HepG2 (cell line): Measurements from ENCODE around the gene RBCK1. TPM values are rescaled to one million over a fixed set of nuclear protein-coding genes. Genes with fewer than 3 reads are reported as not detected.

Experiments
- ARHGAP35 ChIP-seq: sonication (generic); formaldehyde crosslinking; IDR thresholded peaks from 2 replicates; pipeline ENCODE4 v1.9.0; 2022; ENCODE audit warnings: mild to moderate bottlenecking, inconsistent platforms, moderate library complexity, missing genetic modification reagents, borderline replicate concordance
- GZF1 ChIP-seq: sonication (generic); formaldehyde crosslinking; IDR thresholded peaks from 2 replicates; pipeline ENCODE4 v1.5.1; 2020; ENCODE audit warnings: mild to moderate bottlenecking, missing genetic modification reagents
- JUNB ChIP-seq: sonication (generic); formaldehyde crosslinking; IDR thresholded peaks from 2 replicates; pipeline ENCODE4 v1.8.0; 2022; ENCODE audit warnings: missing genetic modification reagents, mild to moderate bottlenecking, borderline replicate concordance
- KDM1A ChIP-seq: IDR thresholded peaks from 2 replicates; pipeline ENCODE4 v1.6.1; 2016; ENCODE audit warnings: missing compliant biosample characterization
- POGZ ChIP-seq: sonication (generic); formaldehyde crosslinking; IDR thresholded peaks from 2 replicates; pipeline ENCODE4 v1.4.0; 2020; ENCODE audit warnings: mild to moderate bottlenecking, missing genetic modification reagents
- PTBP1 ChIP-seq: fragments of 200-400 bp; formaldehyde crosslinking; IDR thresholded peaks from 2 replicates; pipeline ENCODE4 v1.6.1; 2018; ENCODE audit warnings: low read length, low read depth; ENCODE audit not compliant: poor library complexity, severe bottlenecking
- RBAK ChIP-seq: sonication (generic); formaldehyde crosslinking; IDR thresholded peaks from 2 replicates; pipeline ENCODE4 v1.5.1; 2020; ENCODE audit warnings: mild to moderate bottlenecking, missing genetic modification reagents
- RNF2 ChIP-seq: fragments of 450-650 bp; conservative IDR thresholded peaks from 2 replicates; pipeline ENCODE4 v1.6.1; 2016; ENCODE audit warnings: low read depth
- STAT5B ChIP-seq: sonication (generic); formaldehyde crosslinking; IDR thresholded peaks from 2 replicates; pipeline ENCODE4 v1.4.0; 2020; ENCODE audit warnings: missing genetic modification reagents
- THAP11 ChIP-seq: IDR thresholded peaks from 2 replicates; pipeline ENCODE4 v1.6.1; 2016; ENCODE audit warnings: missing biosample characterization, missing genetic modification reagents
- ZNF589 ChIP-seq: sonication (generic); formaldehyde crosslinking; conservative IDR thresholded peaks from 2 replicates; pipeline ENCODE4 v1.8.0; 2022; ENCODE audit warnings: mild to moderate bottlenecking, moderate library complexity, missing genetic modification reagents
- ZNF772 ChIP-seq: sonication (generic); formaldehyde crosslinking; IDR thresholded peaks from 2 replicates; pipeline ENCODE4 v1.5.0; 2020; ENCODE audit warnings: mild to moderate bottlenecking, missing genetic modification reagents
- polyA plus RNA-seq, 8 experiments: library from polyadenylated mRNA; depleted of rRNA in 3 of 8; stranded (reverse) in 7 of 8; unstranded in 1 of 8; fragments of >200 nt; fragmentation: Illumina TruSeq in 4 of 8; extraction: Trizol in 4 of 8; gene quantifications; 2 replicates each; pipeline versions ENCODE4 v1.2.1 to v1.2.3, GENCODE V29; 2011 to 2016; ENCODE audit warnings: low read depth in 4 of 8, missing spikeins in 1 of 8, mixed read lengths in 1 of 8; ENCODE audit not compliant: insufficient read depth in 1 of 8
- total RNA-seq, 5 experiments: library from RNA; depleted of rRNA; stranded (reverse); fragments of >200 nt; fragmentation: Illumina TruSeq; extraction: Trizol; gene quantifications; 2 replicates each; pipeline ENCODE4 v1.2.3, GENCODE V29; 2016; ENCODE audit warnings: low read depth in 1 of 5
- TF ChIP-seq, protein P1 (sequence below), 2 experiments: fragments of 450-650 bp in 1 of 2; sonication (generic) in 1 of 2; formaldehyde crosslinking in 1 of 2; IDR thresholded peaks; 2 replicates each; pipeline versions ENCODE4 v1.6.1 to v1.8.0; 2016 to 2022; ENCODE audit warnings: antibody characterized with exemption in 1 of 2, mild to moderate bottlenecking in 1 of 2, missing genetic modification reagents in 1 of 2
- TF ChIP-seq, protein P2 (sequence below): sonication (generic); formaldehyde crosslinking; IDR thresholded peaks from 2 replicates; pipeline ENCODE4 v1.5.1; 2020; ENCODE audit warnings: missing genetic modification reagents, mild to moderate bottlenecking, borderline replicate concordance
- TF ChIP-seq, protein P3 (sequence below): IDR thresholded peaks from 2 replicates; pipeline ENCODE4 v1.6.1; 2016; ENCODE audit warnings: missing compliant biosample characterization, missing genetic modification reagents, borderline replicate concordance

The RBCK1 gene
- total and polyA plus RNA-seq, 2 of the 13 experiments (the other 11 are each of a cell fraction or from before 2014, with no cell fraction given) = 149 to 215 TPM

DNA sequence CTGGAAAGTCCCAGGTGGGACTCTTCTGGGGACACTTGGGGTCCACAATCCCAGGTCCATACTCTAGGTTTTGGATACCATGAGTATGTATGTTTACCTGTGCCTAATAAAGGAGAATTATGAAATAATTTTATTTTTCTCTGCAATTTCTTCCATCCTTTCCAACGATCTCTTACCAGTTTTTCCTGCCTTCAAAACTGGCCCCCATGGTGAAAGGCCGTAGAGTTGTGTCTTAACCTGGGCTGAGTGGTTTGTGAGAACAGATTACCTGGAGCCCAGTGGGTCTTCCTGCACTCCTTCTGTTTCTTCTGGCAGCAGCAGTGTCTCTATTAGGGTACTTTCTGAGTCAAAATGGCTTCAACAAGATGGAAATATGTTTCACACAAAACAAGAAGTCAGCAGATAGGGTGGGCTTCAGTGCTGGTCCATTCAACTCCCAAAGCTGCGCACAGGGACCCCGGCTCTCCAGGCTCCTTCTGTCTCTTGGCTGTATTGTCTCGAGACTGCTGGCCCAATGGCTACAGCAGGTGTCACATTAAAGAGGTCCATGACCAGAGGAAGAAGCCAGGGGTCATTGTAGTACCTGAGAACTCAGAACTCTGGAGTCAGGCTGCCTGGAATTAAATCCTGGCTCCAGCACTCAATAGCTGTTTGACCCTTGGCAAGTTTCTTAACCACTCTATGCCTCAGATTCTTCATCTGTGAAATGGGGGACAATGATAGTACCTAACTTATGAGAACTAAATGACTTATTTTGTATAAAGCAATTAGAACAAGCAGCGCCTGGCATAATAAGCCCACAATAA, 10.5 kb upstream of the RBCK1 start (continued):
- TF ChIP-seq, protein P1, sequence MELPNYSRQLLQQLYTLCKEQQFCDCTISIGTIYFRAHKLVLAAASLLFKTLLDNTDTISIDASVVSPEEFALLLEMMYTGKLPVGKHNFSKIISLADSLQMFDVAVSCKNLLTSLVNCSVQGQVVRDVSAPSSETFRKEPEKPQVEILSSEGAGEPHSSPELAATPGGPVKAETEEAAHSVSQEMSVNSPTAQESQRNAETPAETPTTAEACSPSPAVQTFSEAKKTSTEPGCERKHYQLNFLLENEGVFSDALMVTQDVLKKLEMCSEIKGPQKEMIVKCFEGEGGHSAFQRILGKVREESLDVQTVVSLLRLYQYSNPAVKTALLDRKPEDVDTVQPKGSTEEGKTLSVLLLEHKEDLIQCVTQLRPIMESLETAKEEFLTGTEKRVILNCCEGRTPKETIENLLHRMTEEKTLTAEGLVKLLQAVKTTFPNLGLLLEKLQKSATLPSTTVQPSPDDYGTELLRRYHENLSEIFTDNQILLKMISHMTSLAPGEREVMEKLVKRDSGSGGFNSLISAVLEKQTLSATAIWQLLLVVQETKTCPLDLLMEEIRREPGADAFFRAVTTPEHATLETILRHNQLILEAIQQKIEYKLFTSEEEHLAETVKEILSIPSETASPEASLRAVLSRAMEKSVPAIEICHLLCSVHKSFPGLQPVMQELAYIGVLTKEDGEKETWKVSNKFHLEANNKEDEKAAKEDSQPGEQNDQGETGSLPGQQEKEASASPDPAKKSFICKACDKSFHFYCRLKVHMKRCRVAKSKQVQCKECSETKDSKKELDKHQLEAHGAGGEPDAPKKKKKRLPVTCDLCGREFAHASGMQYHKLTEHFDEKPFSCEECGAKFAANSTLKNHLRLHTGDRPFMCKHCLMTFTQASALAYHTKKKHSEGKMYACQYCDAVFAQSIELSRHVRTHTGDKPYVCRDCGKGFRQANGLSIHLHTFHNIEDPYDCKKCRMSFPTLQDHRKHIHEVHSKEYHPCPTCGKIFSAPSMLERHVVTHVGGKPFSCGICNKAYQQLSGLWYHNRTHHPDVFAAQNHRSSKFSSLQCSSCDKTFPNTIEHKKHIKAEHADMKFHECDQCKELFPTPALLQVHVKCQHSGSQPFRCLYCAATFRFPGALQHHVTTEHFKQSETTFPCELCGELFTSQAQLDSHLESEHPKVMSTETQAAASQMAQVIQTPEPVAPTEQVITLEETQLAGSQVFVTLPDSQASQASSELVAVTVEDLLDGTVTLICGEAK (IDR thresholded peaks at IDR 0.05) = no peak
- TF ChIP-seq, protein P1 (CRISPR knock-in tag; IDR thresholded peaks at IDR 0.05) = peak; percentile 20; the same call in 1 of the 2 replicates
- TF ChIP-seq ARHGAP35 (CRISPR knock-in tag) = no peak
- TF ChIP-seq GZF1 (CRISPR knock-in tag) = 0 out of 2 replicates have a peak, but pooled peaks have one; percentile 15
- 0 out of 2 replicates have a peak, but pooled peaks have one; percentile 39 for TF ChIP-seq RBAK (CRISPR knock-in tag)
- TF ChIP-seq RNF2 = no peak
- no peak for TF ChIP-seq ZNF772 (CRISPR knock-in tag)
- no peak for TF ChIP-seq PTBP1
- 0 out of 2 replicates have a peak, but pooled peaks have one; percentile 24 for TF ChIP-seq ZNF589
- TF ChIP-seq, protein P2, sequence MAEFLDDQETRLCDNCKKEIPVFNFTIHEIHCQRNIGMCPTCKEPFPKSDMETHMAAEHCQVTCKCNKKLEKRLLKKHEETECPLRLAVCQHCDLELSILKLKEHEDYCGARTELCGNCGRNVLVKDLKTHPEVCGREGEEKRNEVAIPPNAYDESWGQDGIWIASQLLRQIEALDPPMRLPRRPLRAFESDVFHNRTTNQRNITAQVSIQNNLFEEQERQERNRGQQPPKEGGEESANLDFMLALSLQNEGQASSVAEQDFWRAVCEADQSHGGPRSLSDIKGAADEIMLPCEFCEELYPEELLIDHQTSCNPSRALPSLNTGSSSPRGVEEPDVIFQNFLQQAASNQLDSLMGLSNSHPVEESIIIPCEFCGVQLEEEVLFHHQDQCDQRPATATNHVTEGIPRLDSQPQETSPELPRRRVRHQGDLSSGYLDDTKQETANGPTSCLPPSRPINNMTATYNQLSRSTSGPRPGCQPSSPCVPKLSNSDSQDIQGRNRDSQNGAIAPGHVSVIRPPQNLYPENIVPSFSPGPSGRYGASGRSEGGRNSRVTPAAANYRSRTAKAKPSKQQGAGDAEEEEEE (CRISPR knock-in tag) = no peak
- TF ChIP-seq THAP11 (CRISPR knock-in tag) = no peak
- TF ChIP-seq JUNB (CRISPR knock-in tag) = no peak
- TF ChIP-seq, protein P3, sequence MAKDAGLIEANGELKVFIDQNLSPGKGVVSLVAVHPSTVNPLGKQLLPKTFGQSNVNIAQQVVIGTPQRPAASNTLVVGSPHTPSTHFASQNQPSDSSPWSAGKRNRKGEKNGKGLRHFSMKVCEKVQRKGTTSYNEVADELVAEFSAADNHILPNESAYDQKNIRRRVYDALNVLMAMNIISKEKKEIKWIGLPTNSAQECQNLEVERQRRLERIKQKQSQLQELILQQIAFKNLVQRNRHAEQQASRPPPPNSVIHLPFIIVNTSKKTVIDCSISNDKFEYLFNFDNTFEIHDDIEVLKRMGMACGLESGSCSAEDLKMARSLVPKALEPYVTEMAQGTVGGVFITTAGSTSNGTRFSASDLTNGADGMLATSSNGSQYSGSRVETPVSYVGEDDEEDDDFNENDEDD (CRISPR knock-in tag) = no peak
- no peak for TF ChIP-seq POGZ
- no peak for TF ChIP-seq STAT5B (CRISPR knock-in tag)
- TF ChIP-seq KDM1A (CRISPR knock-in tag) = no peak
